HCT116 (cell line): ENCODE measurements around the gene PLCG2. TPM values are rescaled to one million over a fixed set of nuclear protein-coding genes. Genes with fewer than 3 reads are reported as not detected.

Experiments used
- ATAC-seq: fragments of 200-7000 bp; cut with Tn5 transposase; 2 replicates; pipeline ENCODE4 v1.9.1; 2020; ENCODE audit warnings: mild to moderate bottlenecking, moderate library complexity
- BruUV-seq: library from RNA; stranded (reverse); fragments of 400-500 nt; replicated peaks from 2 replicates; lab custom pipeline; 2021; lab: Mats Ljungman, UMichigan
- CTCF ChIA-PET: fragments of 300-600 bp; sonication (Branson Sonifier 250); formaldehyde crosslinking; loops from one replicate; lab custom pipeline; 2021; ENCODE audit warnings: antibody characterized with exemption; lab: Charles Lee
- POLR2A ChIA-PET: fragments of 300-600, 350-600 bp; sonication (Branson Sonifier 250); formaldehyde crosslinking; loops from one replicate; lab custom pipeline; 2021; ENCODE audit warnings: antibody characterized with exemption; lab: Charles Lee
- RAD21 ChIA-PET, 2 experiments: fragments of 300-600 bp; sonication (Branson Sonifier 250); formaldehyde crosslinking; loops; one replicate each; lab custom pipeline; 2023; ENCODE audit warnings: low total read pairs in 2 of 2; ENCODE audit not compliant: uncharacterized antibody in 2 of 2, unreplicated experiment in 2 of 2, low non-redundant PET in 1 of 2; lab: Charles Lee
- DNase-seq: peaks from one replicate; pipeline ENCODE4 v3.0.0-alpha.2; 2010; ENCODE audit warnings: low read depth, low spot score
- H2AFZ ChIP-seq: fragments of 200-600 bp; shearing (Covaris generic), sonication (generic); 2 replicates; pipeline ENCODE4 v1.6.1; 2017; ENCODE audit warnings: low read depth, mixed run types, mixed read lengths, antibody characterized with exemption, low read length; ENCODE audit not compliant: poor library complexity, severe bottlenecking
- H3K27ac ChIP-seq: 2 replicates; pipeline ENCODE4 v1.5.1; 2012; ENCODE audit warnings: low read depth, low read length
- H3K27me3 ChIP-seq: fragments of 200-600 bp; sonication (generic); 2 replicates; pipeline ENCODE4 v1.6.1; 2016; ENCODE audit warnings: mixed run types, low read length, mixed read lengths; ENCODE audit not compliant: insufficient read depth
- H3K36me3 ChIP-seq, 2 experiments: fragments of 200-500 bp in 1 of 2; fragments of 200-600 bp in 1 of 2; sonication (Bioruptor generic) in 1 of 2; sonication (generic) in 1 of 2; 2 replicates each; pipeline versions ENCODE4 v1.5.1 to v1.6.1; 2014 to 2016; ENCODE audit warnings: low read length in 2 of 2, inconsistent platforms in 1 of 2, mixed read lengths in 1 of 2, mixed run types in 1 of 2; ENCODE audit not compliant: insufficient read depth in 2 of 2, control insufficient read depth in 1 of 2
- H3K4me1 ChIP-seq, 2 experiments: fragments of 200-600 bp in 1 of 2; sonication (generic) in 1 of 2; 2 replicates each; pipeline versions ENCODE4 v1.5.1 to v1.6.1; 2012 to 2017; ENCODE audit warnings: low read length in 2 of 2, inconsistent platforms in 1 of 2, mild to moderate bottlenecking in 1 of 2, mixed read lengths in 1 of 2, mixed run types in 1 of 2, moderate library complexity in 1 of 2; ENCODE audit not compliant: insufficient read depth in 2 of 2, control insufficient read depth in 1 of 2
- H3K4me2 ChIP-seq: fragments of 200-600 bp; sonication (generic); 2 replicates; pipeline ENCODE4 v1.6.1; 2017; ENCODE audit warnings: mixed run types, low read length, mixed read lengths
- H3K4me3 ChIP-seq, 2 experiments: fragments of 200-600 bp in 1 of 2; sonication (generic) in 1 of 2; replicated peaks in 1 of 2; 2 replicates each; pipeline ENCODE4 v1.5.1; 2011 to 2016; ENCODE audit warnings: low read length in 2 of 2, control low read depth in 1 of 2, low read depth in 1 of 2, mild to moderate bottlenecking in 1 of 2, mixed read lengths in 1 of 2, mixed run types in 1 of 2
- H3K79me2 ChIP-seq: fragments of 200-600 bp; sonication (generic); 2 replicates; pipeline ENCODE4 v1.6.1; 2017; ENCODE audit warnings: mild to moderate bottlenecking, mixed run types, low read length, moderate library complexity, mixed read lengths; ENCODE audit not compliant: insufficient read depth
- H3K9ac ChIP-seq: fragments of 200-600 bp; sonication (generic); 2 replicates; pipeline ENCODE4 v1.6.1; 2016; ENCODE audit warnings: low read length, mixed read lengths
- H3K9me2 ChIP-seq: fragments of 200-600 bp; sonication (generic), shearing (Covaris generic); 2 replicates; pipeline ENCODE4 v1.6.1; 2017; ENCODE audit warnings: mixed run types, mild to moderate bottlenecking, moderate library complexity; ENCODE audit not compliant: insufficient read depth
- H3K9me3 ChIP-seq, 2 experiments: fragments of 200-500 bp in 1 of 2; fragments of 200-600 bp in 1 of 2; sonication (Bioruptor generic) in 1 of 2; sonication (generic) in 1 of 2; 2 replicates each; pipeline ENCODE4 v1.6.1; 2014 to 2017; ENCODE audit warnings: low read length in 2 of 2, mixed read lengths in 2 of 2, inconsistent platforms in 1 of 2, low read depth in 1 of 2, mild to moderate bottlenecking in 1 of 2, mixed run types in 1 of 2, moderate library complexity in 1 of 2; ENCODE audit not compliant: control insufficient read depth in 1 of 2, insufficient read depth in 1 of 2
- H4K20me1 ChIP-seq: fragments of 200-600 bp; sonication (generic), shearing (Covaris generic); 2 replicates; pipeline ENCODE4 v1.6.1; 2017; ENCODE audit warnings: mixed run types, mild to moderate bottlenecking, moderate library complexity; ENCODE audit not compliant: insufficient read depth
- CBX3 ChIP-seq: IDR thresholded peaks from 2 replicates; pipeline ENCODE4 v1.6.1; 2012; ENCODE audit warnings: low read depth
- CEBPB ChIP-seq: IDR thresholded peaks from 2 replicates; pipeline ENCODE4 v1.6.1; 2012; ENCODE audit warnings: low read depth
- EGR1 ChIP-seq: IDR thresholded peaks from 2 replicates; pipeline ENCODE4 v1.6.1; 2012; ENCODE audit warnings: low read depth
- ELF1 ChIP-seq: IDR thresholded peaks from 2 replicates; pipeline ENCODE4 v1.6.1; 2012; ENCODE audit warnings: low read depth, borderline replicate concordance
- EZH2 ChIP-seq: fragments of 200-600 bp; sonication (generic); IDR thresholded peaks from 2 replicates; pipeline ENCODE4 v1.6.1; 2017; ENCODE audit warnings: antibody characterized with exemption, mixed run types
- EZH2phosphoT487 ChIP-seq: fragments of 200-600 bp; IDR thresholded peaks from 2 replicates; pipeline ENCODE4 v1.6.1; 2018; ENCODE audit warnings: antibody characterized with exemption, borderline replicate concordance
- FOSL1 ChIP-seq: IDR thresholded peaks from 2 replicates; pipeline ENCODE4 v1.6.1; 2012; ENCODE audit warnings: low read depth
- JUND ChIP-seq: IDR thresholded peaks from 2 replicates; pipeline ENCODE4 v1.6.1; 2012
- POLR2A ChIP-seq: IDR thresholded peaks from 2 replicates; pipeline ENCODE4 v1.7.0; 2011; ENCODE audit warnings: borderline replicate concordance; ENCODE audit not compliant: insufficient read depth, insufficient read length; ENCODE audit errors: extremely low read depth
- RAD21 ChIP-seq: IDR thresholded peaks from 2 replicates; pipeline ENCODE4 v1.6.1; 2012; ENCODE audit warnings: low read depth, mild to moderate bottlenecking
- SIN3A ChIP-seq: IDR thresholded peaks from 2 replicates; pipeline ENCODE4 v1.6.1; 2012; ENCODE audit warnings: low read depth
- SP1 ChIP-seq: IDR thresholded peaks from 2 replicates; pipeline ENCODE4 v1.6.1; 2012; ENCODE audit warnings: low read depth
- SRF ChIP-seq: IDR thresholded peaks from 2 replicates; pipeline ENCODE4 v1.6.1; 2012; ENCODE audit warnings: low read depth
- TCF7L2 ChIP-seq: IDR thresholded peaks from 2 replicates; pipeline ENCODE4 v1.7.0; 2011; ENCODE audit warnings: borderline replicate concordance, inconsistent platforms; ENCODE audit not compliant: insufficient read depth, insufficient read length; ENCODE audit errors: extremely low read depth
- intact Hi-C: fragments of 100-400 bp; cut with micrococcal nuclease; formaldehyde crosslinking; loops from 2 replicates; pipeline ENCODE4 v1.10.0; 2022
- total RNA-seq: library from RNA; stranded (reverse); gene quantifications from one replicate; pipeline ENCODE4 v1.2.1, GENCODE V29; 2021; ENCODE audit not compliant: unreplicated experiment
- TF ChIP-seq, protein P1 (sequence below), 3 experiments: fragments of 200-600 bp in 1 of 3; sonication (generic) in 1 of 3; IDR thresholded peaks in 2 of 3; conservative IDR thresholded peaks in 1 of 3; 2 replicates each; pipeline ENCODE4 v1.5.1; 2012 to 2017; ENCODE audit warnings: low read depth in 2 of 3, low read length in 2 of 3, antibody characterized with exemption in 1 of 3, borderline replicate concordance in 1 of 3, control low read depth in 1 of 3, mild to moderate bottlenecking in 1 of 3, mixed read lengths in 1 of 3, mixed run types in 1 of 3, moderate library complexity in 1 of 3; ENCODE audit not compliant: insufficient read depth in 1 of 3
- TF ChIP-seq, protein P2 (sequence below): IDR thresholded peaks from 2 replicates; pipeline ENCODE4 v1.6.1; 2012; ENCODE audit warnings: low read depth
- TF ChIP-seq, protein P3 (sequence below): IDR thresholded peaks from 2 replicates; pipeline ENCODE4 v1.6.1; 2012
- TF ChIP-seq, protein P4 (sequence below): IDR thresholded peaks from 2 replicates; pipeline ENCODE4 v1.6.1; 2012
- TF ChIP-seq, protein P5 (sequence below): IDR thresholded peaks from 2 replicates; pipeline ENCODE4 v1.6.1; 2011; ENCODE audit warnings: mild to moderate bottlenecking, low read length, moderate library complexity; ENCODE audit not compliant: insufficient replicate concordance; ENCODE audit errors: extremely low read depth

Gene PLCG2
- total RNA-seq, 1 experiment from 2014 or later = 31.2 TPM

DNA sequence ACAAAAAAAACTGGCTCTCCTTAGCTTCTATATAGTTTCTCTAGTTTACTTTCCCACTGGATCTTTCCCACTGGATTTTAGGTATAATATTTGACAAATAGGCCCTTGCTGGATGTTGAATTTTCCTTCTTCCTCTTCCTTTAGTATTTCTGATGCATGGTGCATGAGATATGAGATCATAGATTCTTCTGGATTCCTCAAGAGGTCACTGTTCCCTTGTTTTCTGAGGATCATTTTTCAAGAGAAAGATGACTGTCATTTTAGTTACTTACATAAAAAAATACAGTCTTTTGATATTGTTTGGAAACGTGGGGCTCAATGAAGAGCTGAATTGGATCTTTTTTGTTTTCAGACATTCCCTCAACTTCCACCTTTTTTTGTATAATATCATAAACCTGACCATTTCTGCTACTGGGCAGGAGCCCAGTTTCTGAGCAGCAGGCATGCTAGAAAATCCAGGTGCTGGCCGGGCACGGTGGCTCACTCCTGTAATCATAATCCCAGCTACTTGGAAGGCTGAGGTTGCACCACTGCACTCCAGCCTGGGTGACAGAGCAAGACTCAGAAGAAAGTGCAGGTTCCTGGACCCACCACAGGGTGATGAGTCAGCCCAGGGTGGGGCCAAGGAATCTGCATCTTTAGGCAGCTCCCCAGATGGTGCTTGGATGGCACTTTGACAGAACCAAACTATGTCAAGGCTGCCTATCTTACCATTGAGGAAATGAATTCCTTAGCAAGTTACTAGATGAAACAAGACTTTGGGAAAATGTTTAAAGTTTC is 161.9 kb downstream of the PLCG2 start:
- peak overlapping the region; percentile 54 for H3K4me2 ChIP-seq
- H3K79me2 ChIP-seq = no peaks in the 10 kb centered on the region
- peaks cover 8 to 11% of the 10 kb centered on the region in 2 experiments; a peak in 3 of 4 replicates for H3K4me1 ChIP-seq
- no peak overlapping the region for H2AFZ ChIP-seq
- no peaks in the 10 kb centered on the region for H4K20me1 ChIP-seq
- peak; percentile 57 for DNase-seq
- BruUV-seq = no TSS peak
- no peak overlapping the region for H3K27ac ChIP-seq
- intact Hi-C loops = loop anchor here (1.0 kb wide), 3 partner anchors 56 to 289 kb away; no protein-coding TSS in a partner anchor
- peak; percentile 88 for ATAC-seq
- ChIA-PET CTCF (interaction anchor here (1.5 to 6.7 kb wide), 7 partner anchors 11 to 403 kb away, joined by 3 to 35 read pairs (median 6); no protein-coding TSS in a partner anchor), POLR2A (no interaction called here), RAD21 (interaction anchor here (0.6 to 0.7 kb wide), 2 partner anchors 56 to 89 kb away, joined by 3 to 6 read pairs; no protein-coding TSS in a partner anchor)
- no peaks in the 10 kb centered on the region for H3K9me3 ChIP-seq
- H3K4me3 ChIP-seq = no peak overlapping the region
- no peak overlapping the region for H3K9ac ChIP-seq
- H3K27me3 ChIP-seq = no peaks in the 10 kb centered on the region
- H3K9me2 ChIP-seq = no peaks in the 10 kb centered on the region
- no peaks in the 10 kb centered on the region for H3K36me3 ChIP-seq
- TF ChIP-seq EZH2phosphoT487 (no peak), JUND (0 out of 2 replicates have a peak, but pooled peaks have one; percentile 39), EZH2 (no peak), EGR1 (no peak; the same call in 1 of the 2 replicates), ELF1 (no peak), CEBPB (no peak), FOSL1 (0 out of 2 replicates have a peak, but pooled peaks have one; percentile 41), CBX3 (no peak), SIN3A (no peak), SRF (no peak), POLR2A (no peak), TCF7L2 (no peak), RAD21 (peak; percentile 83), SP1 (no peak)
- TF ChIP-seq, protein P1, sequence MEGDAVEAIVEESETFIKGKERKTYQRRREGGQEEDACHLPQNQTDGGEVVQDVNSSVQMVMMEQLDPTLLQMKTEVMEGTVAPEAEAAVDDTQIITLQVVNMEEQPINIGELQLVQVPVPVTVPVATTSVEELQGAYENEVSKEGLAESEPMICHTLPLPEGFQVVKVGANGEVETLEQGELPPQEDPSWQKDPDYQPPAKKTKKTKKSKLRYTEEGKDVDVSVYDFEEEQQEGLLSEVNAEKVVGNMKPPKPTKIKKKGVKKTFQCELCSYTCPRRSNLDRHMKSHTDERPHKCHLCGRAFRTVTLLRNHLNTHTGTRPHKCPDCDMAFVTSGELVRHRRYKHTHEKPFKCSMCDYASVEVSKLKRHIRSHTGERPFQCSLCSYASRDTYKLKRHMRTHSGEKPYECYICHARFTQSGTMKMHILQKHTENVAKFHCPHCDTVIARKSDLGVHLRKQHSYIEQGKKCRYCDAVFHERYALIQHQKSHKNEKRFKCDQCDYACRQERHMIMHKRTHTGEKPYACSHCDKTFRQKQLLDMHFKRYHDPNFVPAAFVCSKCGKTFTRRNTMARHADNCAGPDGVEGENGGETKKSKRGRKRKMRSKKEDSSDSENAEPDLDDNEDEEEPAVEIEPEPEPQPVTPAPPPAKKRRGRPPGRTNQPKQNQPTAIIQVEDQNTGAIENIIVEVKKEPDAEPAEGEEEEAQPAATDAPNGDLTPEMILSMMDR (IDR thresholded peaks at IDR 0.05 in 2 of 3, conservative IDR thresholded peaks at IDR 0.05 in 1 of 3; ENCODE audit: borderline replicate concordance in 1 of 3, insufficient read depth in 1 of 3, low read depth in 2 of 3, low read length in 2 of 3) = peak; percentile 59 to 87 (median 81)
- TF ChIP-seq, protein P2, sequence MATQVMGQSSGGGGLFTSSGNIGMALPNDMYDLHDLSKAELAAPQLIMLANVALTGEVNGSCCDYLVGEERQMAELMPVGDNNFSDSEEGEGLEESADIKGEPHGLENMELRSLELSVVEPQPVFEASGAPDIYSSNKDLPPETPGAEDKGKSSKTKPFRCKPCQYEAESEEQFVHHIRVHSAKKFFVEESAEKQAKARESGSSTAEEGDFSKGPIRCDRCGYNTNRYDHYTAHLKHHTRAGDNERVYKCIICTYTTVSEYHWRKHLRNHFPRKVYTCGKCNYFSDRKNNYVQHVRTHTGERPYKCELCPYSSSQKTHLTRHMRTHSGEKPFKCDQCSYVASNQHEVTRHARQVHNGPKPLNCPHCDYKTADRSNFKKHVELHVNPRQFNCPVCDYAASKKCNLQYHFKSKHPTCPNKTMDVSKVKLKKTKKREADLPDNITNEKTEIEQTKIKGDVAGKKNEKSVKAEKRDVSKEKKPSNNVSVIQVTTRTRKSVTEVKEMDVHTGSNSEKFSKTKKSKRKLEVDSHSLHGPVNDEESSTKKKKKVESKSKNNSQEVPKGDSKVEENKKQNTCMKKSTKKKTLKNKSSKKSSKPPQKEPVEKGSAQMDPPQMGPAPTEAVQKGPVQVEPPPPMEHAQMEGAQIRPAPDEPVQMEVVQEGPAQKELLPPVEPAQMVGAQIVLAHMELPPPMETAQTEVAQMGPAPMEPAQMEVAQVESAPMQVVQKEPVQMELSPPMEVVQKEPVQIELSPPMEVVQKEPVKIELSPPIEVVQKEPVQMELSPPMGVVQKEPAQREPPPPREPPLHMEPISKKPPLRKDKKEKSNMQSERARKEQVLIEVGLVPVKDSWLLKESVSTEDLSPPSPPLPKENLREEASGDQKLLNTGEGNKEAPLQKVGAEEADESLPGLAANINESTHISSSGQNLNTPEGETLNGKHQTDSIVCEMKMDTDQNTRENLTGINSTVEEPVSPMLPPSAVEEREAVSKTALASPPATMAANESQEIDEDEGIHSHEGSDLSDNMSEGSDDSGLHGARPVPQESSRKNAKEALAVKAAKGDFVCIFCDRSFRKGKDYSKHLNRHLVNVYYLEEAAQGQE = no peak
- TF ChIP-seq, protein P3, sequence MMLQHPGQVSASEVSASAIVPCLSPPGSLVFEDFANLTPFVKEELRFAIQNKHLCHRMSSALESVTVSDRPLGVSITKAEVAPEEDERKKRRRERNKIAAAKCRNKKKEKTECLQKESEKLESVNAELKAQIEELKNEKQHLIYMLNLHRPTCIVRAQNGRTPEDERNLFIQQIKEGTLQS = no peak
- TF ChIP-seq, protein P4, sequence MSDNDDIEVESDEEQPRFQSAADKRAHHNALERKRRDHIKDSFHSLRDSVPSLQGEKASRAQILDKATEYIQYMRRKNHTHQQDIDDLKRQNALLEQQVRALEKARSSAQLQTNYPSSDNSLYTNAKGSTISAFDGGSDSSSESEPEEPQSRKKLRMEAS = no peak
- TF ChIP-seq, protein P5, sequence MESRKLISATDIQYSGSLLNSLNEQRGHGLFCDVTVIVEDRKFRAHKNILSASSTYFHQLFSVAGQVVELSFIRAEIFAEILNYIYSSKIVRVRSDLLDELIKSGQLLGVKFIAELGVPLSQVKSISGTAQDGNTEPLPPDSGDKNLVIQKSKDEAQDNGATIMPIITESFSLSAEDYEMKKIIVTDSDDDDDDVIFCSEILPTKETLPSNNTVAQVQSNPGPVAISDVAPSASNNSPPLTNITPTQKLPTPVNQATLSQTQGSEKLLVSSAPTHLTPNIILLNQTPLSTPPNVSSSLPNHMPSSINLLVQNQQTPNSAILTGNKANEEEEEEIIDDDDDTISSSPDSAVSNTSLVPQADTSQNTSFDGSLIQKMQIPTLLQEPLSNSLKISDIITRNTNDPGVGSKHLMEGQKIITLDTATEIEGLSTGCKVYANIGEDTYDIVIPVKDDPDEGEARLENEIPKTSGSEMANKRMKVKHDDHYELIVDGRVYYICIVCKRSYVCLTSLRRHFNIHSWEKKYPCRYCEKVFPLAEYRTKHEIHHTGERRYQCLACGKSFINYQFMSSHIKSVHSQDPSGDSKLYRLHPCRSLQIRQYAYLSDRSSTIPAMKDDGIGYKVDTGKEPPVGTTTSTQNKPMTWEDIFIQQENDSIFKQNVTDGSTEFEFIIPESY = no peak
